Eye (tissue), 1 donor: Measurements from ENCODE around the gene DHRSX.

Experiments used
- DNase-seq: peaks from one replicate; pipeline ENCODE4 v3.0.0-alpha.2; 2015

DHRSX gene

DNA sequence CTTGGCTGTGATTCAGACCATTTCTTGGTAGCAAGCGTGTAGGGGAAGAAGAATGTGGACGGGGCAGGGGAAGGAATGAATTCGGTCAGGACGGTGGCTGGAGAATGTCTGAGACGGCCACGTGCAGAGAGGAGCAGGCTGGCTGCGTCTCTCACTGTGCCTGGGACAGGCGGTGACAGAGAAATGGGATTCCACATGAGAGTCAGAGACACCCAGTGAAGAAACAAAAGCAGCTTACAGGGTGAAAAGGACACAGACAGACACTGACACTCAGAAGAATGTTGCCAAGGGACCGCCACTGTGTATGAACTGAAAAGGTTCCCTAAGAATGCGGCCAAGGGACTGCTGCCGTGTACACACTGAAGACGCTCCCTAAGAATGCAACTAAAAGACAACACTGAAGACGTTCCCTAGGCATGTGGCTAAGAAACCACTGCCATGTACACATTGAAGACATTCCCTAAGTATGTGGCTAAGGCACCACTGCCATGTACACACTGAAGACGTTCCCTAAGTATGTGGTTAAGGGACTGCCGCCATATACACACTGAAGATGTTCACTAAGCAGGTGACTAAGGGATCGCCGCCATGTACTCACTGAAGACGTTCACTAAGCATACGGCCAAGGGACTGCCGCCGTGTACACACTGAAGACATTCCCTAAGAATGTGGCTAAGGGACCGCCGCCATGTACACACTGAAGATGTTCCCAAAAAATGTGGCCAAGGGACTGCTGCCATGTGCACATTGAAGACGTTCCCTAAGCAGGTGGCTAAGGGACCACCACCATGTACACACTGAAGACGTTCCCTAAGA, 49.1 kb downstream of the DHRSX start:
- peak; percentile 56 for DNase-seq

DNA sequence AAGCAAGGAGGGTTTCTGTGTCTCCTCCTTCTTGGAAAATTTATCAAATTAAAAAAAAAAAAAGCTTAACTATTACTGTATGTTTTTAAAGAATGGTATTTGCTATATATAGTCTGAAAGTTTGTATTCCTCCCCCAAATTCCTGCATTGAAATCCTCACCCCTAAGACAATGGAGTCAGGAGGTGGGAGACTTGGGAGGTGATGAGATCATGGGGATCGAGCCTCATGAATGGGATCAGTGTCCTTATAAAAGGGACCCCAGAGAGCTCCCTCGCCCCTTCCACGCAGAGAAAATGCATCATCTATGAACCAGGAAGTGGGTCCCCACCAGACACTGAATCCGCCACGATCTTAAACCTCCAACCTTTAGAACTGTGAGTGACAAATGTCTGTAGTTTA, 50.1 kb downstream of the DHRSX start:
- DNase-seq = no peak

GRCh38 chrX:2449135-2449886, 51.5 kb downstream of the DHRSX start:
- DNase-seq = no peak

GRCh38 chrX:2447484-2447883, 53.3 kb downstream of the DHRSX start:
- no peak for DNase-seq

DNA sequence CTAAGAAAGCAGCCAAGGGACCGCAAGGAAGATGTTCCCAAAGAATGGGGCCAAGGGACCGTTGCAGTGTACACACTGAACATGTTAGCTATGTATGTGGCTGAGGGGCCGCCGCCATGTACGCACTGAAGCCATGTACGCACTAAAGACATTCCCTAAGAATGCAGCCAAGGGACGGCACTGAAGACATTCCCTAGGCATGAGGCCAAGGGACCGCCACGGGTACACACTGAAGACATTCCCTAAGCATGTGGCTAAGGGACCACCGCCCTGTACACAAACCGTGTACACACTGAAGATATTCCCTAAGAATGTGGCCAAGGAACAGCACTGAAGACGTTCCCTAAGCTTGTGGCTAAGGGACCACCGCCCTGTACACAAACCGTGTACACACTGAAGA, 54.0 kb downstream of the DHRSX start:
- DNase-seq = no peak

- no peak for DNase-seq
These were observed 54.8 kb downstream of the DHRSX start for GRCh38 chrX:2445662-2446623.

- no peak for DNase-seq
These were observed 58.1 kb downstream of the DHRSX start for GRCh38 chrX:2442694-2443093.

DNA sequence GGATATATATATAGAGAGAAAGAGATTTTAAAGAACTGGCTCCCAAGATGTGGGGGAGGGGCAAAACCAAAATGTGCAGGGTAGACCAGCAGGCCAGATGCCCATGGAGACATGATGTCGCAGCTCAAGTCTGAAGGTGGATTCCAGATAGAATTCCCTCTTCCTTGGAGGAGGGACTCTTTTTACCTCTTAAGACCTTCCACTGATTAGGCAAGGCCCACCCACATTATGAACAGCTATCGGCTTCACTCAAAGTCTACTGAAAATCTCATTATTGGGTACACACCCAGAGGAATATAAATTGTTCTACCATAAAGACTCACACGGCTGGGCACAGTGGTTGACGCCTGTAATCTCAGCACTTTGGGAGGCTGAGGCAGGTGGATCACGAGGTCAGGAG, 59.3 kb downstream of the DHRSX start:
- no peak for DNase-seq

DNA sequence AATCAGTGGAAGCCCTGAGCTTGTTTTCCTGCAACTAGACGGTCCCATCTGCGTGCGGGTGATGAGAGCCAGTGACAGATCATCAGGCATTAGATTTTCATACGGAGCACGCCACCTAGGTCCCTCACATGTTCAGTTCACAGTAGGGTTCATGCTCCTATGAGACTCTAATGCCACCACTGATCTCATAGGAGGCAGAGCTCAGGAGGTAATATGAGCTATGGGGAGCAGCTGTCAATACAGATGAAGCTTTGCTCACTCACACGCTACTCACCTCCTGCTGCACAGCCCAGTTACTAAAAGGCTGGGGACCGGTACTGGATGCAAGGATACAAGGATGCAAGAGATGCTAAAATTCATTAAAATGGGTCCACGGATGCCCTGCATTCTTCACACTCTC, 61.2 kb downstream of the DHRSX start:
- no peak for DNase-seq

DNA sequence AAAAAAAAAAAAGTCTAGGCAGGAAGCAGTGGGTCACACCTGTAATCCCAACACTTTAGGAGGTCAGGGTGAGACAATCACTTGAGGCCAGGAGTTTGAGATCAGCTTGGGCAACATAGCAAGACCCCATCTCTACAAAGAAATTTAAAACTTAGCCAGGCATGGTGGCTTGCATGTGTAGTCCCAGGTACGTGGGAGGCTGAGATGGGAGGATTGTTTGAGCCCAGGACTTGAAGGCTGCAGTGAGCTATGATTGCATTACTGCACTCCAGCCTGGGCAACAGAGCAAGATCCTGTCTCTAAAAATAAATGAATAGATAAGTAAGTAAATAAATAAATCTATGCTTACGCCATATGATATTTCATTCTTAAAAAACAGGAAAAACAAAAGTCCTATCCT, 65.3 kb downstream of the DHRSX start:
- DNase-seq = no peak

DNA sequence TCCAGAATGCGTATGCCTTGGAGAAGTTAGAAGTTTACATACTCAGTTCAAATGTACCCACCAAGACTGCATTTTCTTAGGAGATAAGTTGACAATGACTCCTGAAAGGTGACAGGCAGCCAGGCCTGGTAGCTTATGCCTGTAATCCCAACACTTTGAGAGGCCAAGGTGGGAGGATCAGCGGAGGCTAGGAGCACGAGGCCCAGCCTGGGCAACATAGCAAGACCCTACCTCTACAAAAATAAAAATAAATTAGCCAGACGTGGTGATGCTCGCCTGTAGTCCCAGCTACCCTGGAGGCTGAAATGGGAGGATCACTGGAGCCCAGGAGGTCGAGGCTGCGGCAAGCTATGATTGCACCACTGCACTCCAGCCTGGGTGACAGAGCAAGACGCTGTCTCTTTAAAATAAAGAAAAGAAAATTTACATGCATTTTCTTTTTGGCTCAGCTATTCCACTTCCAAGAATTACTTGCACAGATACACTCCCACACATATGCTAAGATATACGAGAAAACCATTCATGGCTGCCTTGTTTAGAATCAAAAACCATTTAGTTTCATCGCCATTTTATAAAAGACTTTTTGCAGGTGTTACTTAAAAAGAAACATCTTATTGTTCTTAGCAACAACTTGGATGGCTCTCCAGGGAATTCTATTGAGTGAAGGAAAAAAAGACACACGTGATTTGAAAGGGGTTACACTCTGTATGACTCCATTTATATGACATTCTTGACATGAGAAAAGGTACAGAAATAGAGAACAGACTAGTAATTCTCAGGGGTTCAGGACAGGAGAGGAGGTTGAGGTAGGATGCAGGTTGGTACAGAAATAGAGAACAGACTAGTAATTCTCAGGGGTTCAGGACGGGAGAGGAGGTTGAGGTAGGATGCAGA, 66.3 kb downstream of the DHRSX start:
- DNase-seq = no peak

DNA sequence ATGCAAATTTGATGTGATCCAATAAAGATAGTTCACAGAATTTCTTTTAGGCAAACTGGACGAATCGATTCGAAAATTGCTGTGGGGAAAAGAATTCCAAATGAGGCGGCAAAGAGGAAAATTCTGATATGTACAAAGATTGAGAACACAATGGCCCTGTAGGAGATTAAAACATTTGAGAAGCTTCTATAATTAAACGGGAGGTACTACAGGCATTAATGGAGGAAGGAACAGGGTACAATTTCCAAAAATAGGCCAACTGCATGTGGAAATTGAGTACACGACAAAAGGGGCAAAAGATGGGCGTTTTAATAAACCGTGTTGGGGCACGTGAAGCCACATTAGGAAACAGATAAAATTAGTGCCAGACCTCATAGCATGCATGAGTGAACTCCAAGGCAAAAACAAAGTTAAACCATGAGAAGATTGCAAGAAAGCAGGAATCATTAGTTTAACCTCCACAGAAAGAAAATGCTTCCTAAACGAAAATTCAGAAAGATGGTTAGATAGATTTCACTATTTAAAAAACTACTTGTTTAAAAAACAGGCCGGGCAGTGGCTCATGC, 68.4 kb downstream of the DHRSX start:
- peak; percentile 23 for DNase-seq

- no peak for DNase-seq
These were observed 70.4 kb downstream of the DHRSX start for GRCh38 chrX:2430265-2430825.

- DNase-seq = no peak
These were observed 73.0 kb downstream of the DHRSX start for GRCh38 chrX:2427737-2428136.

- no peak for DNase-seq
These were observed 73.6 kb downstream of the DHRSX start for GRCh38 chrX:2427147-2427546.

DNA sequence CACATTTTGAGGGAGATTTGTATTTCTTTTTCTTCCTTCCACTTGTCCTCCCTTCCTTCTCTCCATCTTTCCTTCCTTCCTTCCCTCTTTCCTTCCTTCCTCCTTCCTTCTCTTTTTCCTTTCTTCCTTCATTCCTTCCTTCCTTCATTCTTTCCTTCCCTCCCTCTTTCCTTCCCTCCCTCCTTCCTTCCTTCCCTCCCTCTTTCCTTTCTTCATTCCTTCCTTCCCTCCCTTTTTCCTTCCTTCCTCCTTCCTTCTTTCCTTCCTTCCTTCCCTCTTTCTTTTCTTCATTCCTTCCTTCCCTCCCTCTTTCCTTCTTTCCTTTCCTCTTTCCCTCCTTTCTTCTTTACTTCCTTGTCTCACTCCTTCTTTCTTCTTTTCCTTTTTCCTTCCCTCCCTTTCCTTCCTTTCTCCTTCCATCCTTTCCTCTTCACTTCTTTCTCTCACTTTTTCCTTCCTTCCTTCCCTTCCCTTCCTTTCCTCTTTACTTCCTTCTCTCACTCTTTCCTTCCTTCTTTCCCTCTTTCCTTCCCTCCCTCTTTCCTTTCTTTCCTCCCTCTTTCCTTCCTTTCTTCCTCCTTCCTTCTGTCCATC, 74.4 kb downstream of the DHRSX start:
- no peak for DNase-seq

DNA sequence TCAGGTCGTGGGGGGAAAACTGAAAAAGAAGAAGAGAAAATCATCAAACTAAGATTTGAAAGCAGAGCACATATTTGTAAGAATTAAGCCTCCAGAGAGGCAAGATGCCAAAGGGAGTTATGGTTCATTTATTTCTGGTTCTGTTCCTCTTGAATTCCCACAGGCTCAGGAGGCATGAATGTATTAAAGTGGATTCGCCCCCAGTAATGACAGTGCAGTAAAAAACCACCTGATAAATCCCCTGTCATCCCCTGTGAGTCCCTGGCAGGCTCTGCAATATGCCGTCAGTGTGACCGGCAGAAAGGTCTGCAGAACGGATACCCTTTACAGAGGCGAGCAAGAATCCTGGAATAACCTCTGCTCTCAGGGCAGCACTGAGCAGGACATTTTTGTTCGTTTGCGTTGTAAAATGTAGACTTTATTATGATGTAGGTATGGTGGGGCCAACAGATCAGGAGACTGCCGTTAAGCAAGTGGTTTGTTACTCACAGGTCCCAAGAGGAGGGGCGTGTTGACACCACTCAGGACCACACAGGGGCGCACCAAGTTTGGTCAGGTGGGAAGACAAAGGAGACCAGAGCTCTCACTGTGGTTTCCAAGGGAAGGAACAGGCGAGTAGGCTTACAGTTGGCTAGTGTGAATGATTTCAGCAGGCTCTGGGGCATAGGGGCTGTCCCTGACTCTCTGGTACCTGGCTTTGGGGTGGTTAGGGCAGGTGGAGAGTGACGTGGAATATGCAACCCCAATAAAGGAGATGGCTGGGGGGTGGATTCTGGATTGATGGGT, 75.3 kb downstream of the DHRSX start:
- DNase-seq = peak; percentile 24

- no peak for DNase-seq
These were observed 76.5 kb downstream of the DHRSX start for GRCh38 chrX:2424317-2424716.

DNA sequence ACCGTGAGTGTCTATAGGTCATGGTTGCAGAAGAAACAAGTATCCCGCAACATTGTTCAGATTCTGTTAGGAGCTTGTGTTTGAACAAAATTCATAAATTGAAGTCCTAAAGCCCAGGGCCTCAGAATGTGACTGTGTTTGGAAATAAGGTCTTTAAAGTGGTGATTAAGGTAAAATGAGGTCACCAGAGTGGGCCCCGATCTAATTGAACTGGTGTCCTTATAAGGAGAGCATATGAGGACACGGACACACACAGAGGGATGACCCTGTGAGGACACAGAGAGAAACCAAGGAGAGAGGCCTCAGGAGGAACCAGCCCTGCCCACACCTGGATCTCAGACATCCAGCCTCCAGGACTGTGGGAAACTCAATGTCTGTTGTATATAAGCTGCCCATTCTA, 76.9 kb downstream of the DHRSX start:
- no peak for DNase-seq

- no peak for DNase-seq
These were observed 77.5 kb downstream of the DHRSX start for GRCh38 chrX:2423282-2423681.
